ENCODE results near the gene ERBB4. TPM values are rescaled to one million over a fixed set of nuclear protein-coding genes. Genes with fewer than 3 reads are reported as not detected.

The ERBB4 gene
- total RNA-seq, 1 experiment from 2014 or later, result 0.04 TPM

DNA sequence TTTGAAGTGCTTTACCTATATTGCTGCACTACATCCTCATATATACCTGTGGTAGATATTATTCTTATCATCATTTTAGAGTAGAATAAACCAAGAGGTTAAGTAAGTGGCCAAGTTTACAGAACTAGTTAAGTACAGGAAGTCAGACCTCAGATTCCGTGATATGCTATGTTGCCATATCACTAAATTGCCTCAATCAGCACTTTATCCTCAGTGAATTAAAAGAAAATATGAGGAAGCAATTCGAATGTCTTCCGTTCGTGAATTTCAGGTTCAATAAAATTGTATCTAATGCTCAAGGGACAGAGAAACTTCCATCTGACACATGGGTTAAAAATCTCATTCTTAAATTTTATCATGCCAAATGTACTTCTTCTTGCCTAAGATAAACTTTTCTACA, 1133.6 kb downstream of the ERBB4 start:
- Histone ChIP-seq H3K9ac (ENCODE audit: extremely low read depth, insufficient read length, low read length) (no peak overlapping the region), H4K8ac (replicated peaks; ENCODE audit: insufficient read length, low read depth, low read length) (no peak overlapping the region), H3K23ac (ENCODE audit: insufficient read length, low read depth, low read length) (no peak overlapping the region), H3K27ac (ENCODE audit: insufficient read length, low read depth, low read length) (no peak overlapping the region), H2AFZ (ENCODE audit: low read length) (no peak overlapping the region), H3K27me3 (ENCODE audit: insufficient read depth, low read length) (no peaks in the 10 kb centered on the region), H3K9me3 (ENCODE audit: control insufficient read depth, low read depth, low read length) (no peaks in the 10 kb centered on the region), H2BK12ac (ENCODE audit: insufficient read length, low read depth, low read length) (no peak overlapping the region), H2BK20ac (ENCODE audit: low read depth, low read length, poor library complexity, severe bottlenecking) (no peak overlapping the region), H4K5ac (ENCODE audit: insufficient read length, low read depth, low read length) (no peak overlapping the region), H4K20me1 (ENCODE audit: control insufficient read depth, insufficient read depth, insufficient read length) (no peaks in the 10 kb centered on the region), H3K56ac (ENCODE audit: insufficient read length, low read depth, low read length) (no peak overlapping the region), H3K79me1 (ENCODE audit: insufficient read depth, low read depth, low read length, poor library complexity, severe bottlenecking) (no peaks in the 10 kb centered on the region), H3K79me2 (ENCODE audit: insufficient read depth, low read length) (no peaks in the 10 kb centered on the region), H3K4me2 (ENCODE audit: insufficient read depth, insufficient read length, low read length) (no peak overlapping the region), H2AK5ac (ENCODE audit: insufficient read length, low read length) (no peak overlapping the region), H2BK5ac (ENCODE audit: insufficient read length, low read length) (no peak overlapping the region), H3K4ac (ENCODE audit: low read depth, low read length) (no peak overlapping the region), H2BK15ac (ENCODE audit: low read depth, low read length) (no peak overlapping the region), H3K4me1 (ENCODE audit: insufficient read depth, low read length) (no peaks in the 10 kb centered on the region), H3K23me2 (ENCODE audit: insufficient read length, low read depth, low read length, poor library complexity, severe bottlenecking) (no peaks in the 10 kb centered on the region), H3K14ac (ENCODE audit: insufficient read depth, low read length) (no peak overlapping the region), H2BK120ac (ENCODE audit: low read depth, low read length, poor library complexity, severe bottlenecking) (no peak overlapping the region), H3T11ph (ENCODE audit: low read length) (no peak overlapping the region), H3K18ac (ENCODE audit: insufficient read length, low read depth, low read length) (no peak overlapping the region), H4K91ac (ENCODE audit: insufficient read length, low read depth, low read length) (no peak overlapping the region)
- Mint-ChIP-seq H3K4me1 (peaks cover 3 to 7% of the 10 kb centered on the region in 2 experiments), H3K36me3 (ENCODE audit: insufficient read depth in 1 of 3, low read depth in 3 of 3) (no peaks in the 10 kb centered on the region), H3K9me3 (no peaks in the 10 kb centered on the region), H3K4me3 (no peak overlapping the region), H3K27me3 (ENCODE audit: low read depth) (no peaks in the 10 kb centered on the region), H3K27ac (no peak overlapping the region)
- TF ChIP-seq, protein P1, sequence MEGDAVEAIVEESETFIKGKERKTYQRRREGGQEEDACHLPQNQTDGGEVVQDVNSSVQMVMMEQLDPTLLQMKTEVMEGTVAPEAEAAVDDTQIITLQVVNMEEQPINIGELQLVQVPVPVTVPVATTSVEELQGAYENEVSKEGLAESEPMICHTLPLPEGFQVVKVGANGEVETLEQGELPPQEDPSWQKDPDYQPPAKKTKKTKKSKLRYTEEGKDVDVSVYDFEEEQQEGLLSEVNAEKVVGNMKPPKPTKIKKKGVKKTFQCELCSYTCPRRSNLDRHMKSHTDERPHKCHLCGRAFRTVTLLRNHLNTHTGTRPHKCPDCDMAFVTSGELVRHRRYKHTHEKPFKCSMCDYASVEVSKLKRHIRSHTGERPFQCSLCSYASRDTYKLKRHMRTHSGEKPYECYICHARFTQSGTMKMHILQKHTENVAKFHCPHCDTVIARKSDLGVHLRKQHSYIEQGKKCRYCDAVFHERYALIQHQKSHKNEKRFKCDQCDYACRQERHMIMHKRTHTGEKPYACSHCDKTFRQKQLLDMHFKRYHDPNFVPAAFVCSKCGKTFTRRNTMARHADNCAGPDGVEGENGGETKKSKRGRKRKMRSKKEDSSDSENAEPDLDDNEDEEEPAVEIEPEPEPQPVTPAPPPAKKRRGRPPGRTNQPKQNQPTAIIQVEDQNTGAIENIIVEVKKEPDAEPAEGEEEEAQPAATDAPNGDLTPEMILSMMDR (conservative IDR thresholded peaks at IDR 0.05), result no peak
- no CpG with 5 or more reads among the region's 4 CpGs for WGBS (ENCODE audit: extremely low coverage, insufficient read length, low lambda C conversion rate)
- DNase-seq, result no peak

Data from H9 (cell line).